DOHH2 (cell line): ENCODE data around the gene ARHGAP4.

Experiments
- H3F3A ChIP-seq: fragments of 200-600 bp; sonication (generic), shearing (Covaris generic); 2 replicates; pipeline ENCODE4 v1.6.0; 2016; ENCODE audit warnings: antibody characterized with exemption, mild to moderate bottlenecking; ENCODE audit not compliant: control insufficient read depth, insufficient read depth
- H3K27ac ChIP-seq: fragments of 200-600 bp; sonication (generic); 2 replicates; pipeline ENCODE4 v1.5.1; 2014; ENCODE audit warnings: low read depth, mild to moderate bottlenecking, low read length, moderate library complexity
- H3K27me3 ChIP-seq: fragments of 200-600 bp; sonication (generic); 2 replicates; pipeline ENCODE4 v1.6.1; 2014; ENCODE audit warnings: mild to moderate bottlenecking, low read length, mixed read lengths; ENCODE audit not compliant: control insufficient read depth
- H3K36me3 ChIP-seq: fragments of 200-600 bp; sonication (generic); 2 replicates; pipeline ENCODE4 v1.6.1; 2014; ENCODE audit warnings: mild to moderate bottlenecking, low read length, moderate library complexity, mixed read lengths; ENCODE audit not compliant: control insufficient read depth
- H3K4me1 ChIP-seq: fragments of 200-600 bp; sonication (generic); 2 replicates; pipeline ENCODE4 v1.6.1; 2014; ENCODE audit warnings: mild to moderate bottlenecking, low read length, mixed read lengths; ENCODE audit not compliant: control insufficient read depth
- H3K4me2 ChIP-seq: fragments of 200-600 bp; sonication (generic); 2 replicates; pipeline ENCODE4 v1.6.0; 2014; ENCODE audit warnings: mild to moderate bottlenecking, low read length, moderate library complexity
- H3K4me3 ChIP-seq: fragments of 200-600 bp; sonication (generic); 2 replicates; pipeline ENCODE4 v1.5.1; 2014; ENCODE audit warnings: mild to moderate bottlenecking, low read length, mixed read lengths
- H3K79me2 ChIP-seq: fragments of 200-600 bp; sonication (generic); 2 replicates; pipeline ENCODE4 v1.6.1; 2014; ENCODE audit warnings: mild to moderate bottlenecking, low read length, mixed read lengths; ENCODE audit not compliant: control insufficient read depth
- H3K9me2 ChIP-seq: fragments of 200-600 bp; sonication (generic); replicated peaks from 2 replicates; pipeline ENCODE4 v1.6.1; 2014; ENCODE audit warnings: mild to moderate bottlenecking, low read length, mixed read lengths; ENCODE audit not compliant: control insufficient read depth
- H3K9me3 ChIP-seq: fragments of 200-600 bp; sonication (generic); 2 replicates; pipeline ENCODE4 v1.6.1; 2014; ENCODE audit warnings: antibody characterized with exemption, low read length, mixed read lengths; ENCODE audit not compliant: control insufficient read depth, insufficient read depth
- H4K20me1 ChIP-seq: fragments of 200-600 bp; sonication (generic); 2 replicates; pipeline ENCODE4 v1.6.0; 2014; ENCODE audit warnings: low read depth, mild to moderate bottlenecking, antibody characterized with exemption, low read length, moderate library complexity; ENCODE audit not compliant: control insufficient read depth, insufficient read depth
- EZH2phosphoT487 ChIP-seq: fragments of 200-600 bp; sonication (generic); IDR thresholded peaks from 2 replicates; pipeline ENCODE4 v1.6.1; 2017; ENCODE audit warnings: borderline replicate concordance, mild to moderate bottlenecking, antibody characterized with exemption, low read length, moderate library complexity, mixed read lengths
- TF ChIP-seq, protein P1 (sequence below): fragments of 200-600 bp; sonication (generic); IDR thresholded peaks from one replicate; pipeline ENCODE4 v1.5.1; 2014; ENCODE audit warnings: antibody characterized with exemption, mild to moderate bottlenecking, low read depth, low read length; ENCODE audit not compliant: poor library complexity, severe bottlenecking

Gene ARHGAP4

DNA sequence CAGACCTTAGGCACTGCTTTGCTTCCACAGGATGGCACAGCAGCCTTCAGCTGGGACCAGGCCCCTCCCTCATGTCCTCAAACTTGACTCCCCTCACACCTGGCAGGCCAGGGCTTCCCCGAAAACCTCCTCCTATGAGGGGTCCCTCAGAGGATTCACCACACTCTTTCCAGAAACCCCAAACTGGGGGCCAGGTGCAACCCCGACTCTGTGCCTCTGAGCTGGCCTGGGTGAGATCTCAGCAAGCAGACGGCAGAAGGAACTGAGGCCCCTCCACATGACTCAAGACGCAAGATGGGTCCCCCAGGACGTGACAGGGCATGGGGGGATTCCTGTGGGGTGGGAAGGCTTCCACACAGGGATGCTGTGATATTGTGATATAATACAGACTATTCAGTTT lies 39.3 kb upstream of the ARHGAP4 start:
- TF ChIP-seq EZH2phosphoT487 = no peak
- TF ChIP-seq, protein P1, sequence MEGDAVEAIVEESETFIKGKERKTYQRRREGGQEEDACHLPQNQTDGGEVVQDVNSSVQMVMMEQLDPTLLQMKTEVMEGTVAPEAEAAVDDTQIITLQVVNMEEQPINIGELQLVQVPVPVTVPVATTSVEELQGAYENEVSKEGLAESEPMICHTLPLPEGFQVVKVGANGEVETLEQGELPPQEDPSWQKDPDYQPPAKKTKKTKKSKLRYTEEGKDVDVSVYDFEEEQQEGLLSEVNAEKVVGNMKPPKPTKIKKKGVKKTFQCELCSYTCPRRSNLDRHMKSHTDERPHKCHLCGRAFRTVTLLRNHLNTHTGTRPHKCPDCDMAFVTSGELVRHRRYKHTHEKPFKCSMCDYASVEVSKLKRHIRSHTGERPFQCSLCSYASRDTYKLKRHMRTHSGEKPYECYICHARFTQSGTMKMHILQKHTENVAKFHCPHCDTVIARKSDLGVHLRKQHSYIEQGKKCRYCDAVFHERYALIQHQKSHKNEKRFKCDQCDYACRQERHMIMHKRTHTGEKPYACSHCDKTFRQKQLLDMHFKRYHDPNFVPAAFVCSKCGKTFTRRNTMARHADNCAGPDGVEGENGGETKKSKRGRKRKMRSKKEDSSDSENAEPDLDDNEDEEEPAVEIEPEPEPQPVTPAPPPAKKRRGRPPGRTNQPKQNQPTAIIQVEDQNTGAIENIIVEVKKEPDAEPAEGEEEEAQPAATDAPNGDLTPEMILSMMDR = no peak
- Histone ChIP-seq H3K36me3 (peaks cover 89% of the 10 kb centered on the region), H3K79me2 (peaks cover 78% of the 10 kb centered on the region), H3K27ac (no peak overlapping the region), H3K4me3 (no peak overlapping the region), H3K9me3 (no peaks in the 10 kb centered on the region), H3K27me3 (no peaks in the 10 kb centered on the region), H4K20me1 (peaks cover 7% of the 10 kb centered on the region), H3K9me2 (no peaks in the 10 kb centered on the region), H3K4me1 (peaks cover 31% of the 10 kb centered on the region), H3K4me2 (no peak overlapping the region), H3F3A (no peaks in the 10 kb centered on the region)

DNA sequence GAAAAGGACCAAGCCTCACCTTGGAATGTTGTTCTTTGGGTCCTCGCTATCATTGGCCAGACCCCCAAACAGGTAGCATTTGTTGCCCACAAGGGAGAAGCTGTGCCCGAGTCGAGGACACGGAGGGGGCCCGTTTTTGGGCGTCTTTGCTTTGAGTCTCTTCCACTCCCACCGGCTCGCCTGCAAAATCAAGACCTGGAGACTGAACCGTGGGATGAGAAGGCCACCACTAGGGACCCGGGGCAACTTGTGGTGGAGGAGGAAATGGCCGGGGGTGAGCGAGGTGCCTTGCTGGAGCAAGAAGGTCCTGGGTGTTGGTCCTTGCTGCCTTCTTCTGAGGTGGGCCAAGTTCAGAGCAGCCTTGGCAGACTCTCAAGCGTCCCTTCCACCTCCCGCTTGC lies 38.0 kb upstream of the ARHGAP4 start:
- H3K36me3 ChIP-seq = peaks cover 94% of the 10 kb centered on the region
- H3K4me1 ChIP-seq = peaks cover 31% of the 10 kb centered on the region
- no peak for TF ChIP-seq EZH2phosphoT487
- TF ChIP-seq, protein P1 = no peak
- no peaks in the 10 kb centered on the region for H3K9me3 ChIP-seq
- no peak overlapping the region for H3K27ac ChIP-seq
- H3K79me2 ChIP-seq = peaks cover 65% of the 10 kb centered on the region
- no peaks in the 10 kb centered on the region for H3F3A ChIP-seq
- H4K20me1 ChIP-seq = peaks cover 7% of the 10 kb centered on the region
- no peaks in the 10 kb centered on the region for H3K9me2 ChIP-seq
- no peak overlapping the region for H3K4me2 ChIP-seq
- no peak overlapping the region for H3K4me3 ChIP-seq
- no peaks in the 10 kb centered on the region for H3K27me3 ChIP-seq

DNA sequence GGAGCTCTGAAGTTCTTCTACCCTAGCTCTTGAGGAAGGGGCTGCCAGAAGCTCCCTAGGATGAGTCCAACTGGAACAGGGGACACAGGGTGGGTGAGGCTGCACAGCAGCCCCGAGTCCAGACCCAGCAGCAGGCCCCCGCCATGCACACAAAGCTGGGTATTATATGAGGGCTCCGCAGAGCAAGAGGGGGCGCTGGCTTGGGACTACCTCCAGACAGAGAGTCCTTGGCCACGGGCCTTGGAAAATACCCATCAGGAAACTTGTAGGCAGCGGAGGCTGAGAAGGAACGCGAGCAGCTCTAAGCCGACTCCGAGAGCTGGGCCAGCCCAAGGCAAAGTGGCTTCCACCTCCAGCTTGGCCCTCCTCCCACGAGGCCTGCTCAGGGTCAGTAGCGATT lies 37.5 kb upstream of the ARHGAP4 start:
- Histone ChIP-seq H3K27ac (no peak overlapping the region), H3K27me3 (no peaks in the 10 kb centered on the region), H3K36me3 (peaks cover 95% of the 10 kb centered on the region), H3K4me1 (peaks cover 26% of the 10 kb centered on the region), H3K79me2 (peaks cover 60% of the 10 kb centered on the region), H3K4me2 (no peak overlapping the region), H3K9me2 (no peaks in the 10 kb centered on the region), H3K9me3 (no peaks in the 10 kb centered on the region), H3F3A (no peaks in the 10 kb centered on the region), H3K4me3 (no peak overlapping the region), H4K20me1 (peaks cover 7% of the 10 kb centered on the region)
- TF ChIP-seq, protein P1 = no peak
- TF ChIP-seq EZH2phosphoT487 = no peak

DNA sequence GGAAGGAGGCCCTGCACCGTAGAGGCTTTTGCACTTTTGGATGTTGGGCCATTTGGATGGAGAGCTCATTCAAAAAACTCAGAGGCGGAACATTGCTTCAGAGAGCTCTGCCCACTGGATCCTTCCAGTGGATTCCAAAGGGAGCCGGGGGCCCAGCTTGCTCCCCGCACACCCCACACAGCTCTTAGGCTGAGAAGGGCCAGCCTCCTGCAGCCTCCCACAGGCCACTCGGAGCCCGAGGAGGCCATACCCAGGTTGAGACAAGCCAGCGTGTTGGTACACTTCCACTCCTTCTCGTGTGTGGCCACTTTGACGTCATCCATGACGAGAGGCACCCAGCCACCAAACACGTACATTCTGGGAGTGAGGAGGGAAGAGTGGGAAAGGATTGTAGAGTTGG lies 35.2 kb upstream of the ARHGAP4 start:
- H4K20me1 ChIP-seq = no peaks in the 10 kb centered on the region
- no peak for TF ChIP-seq EZH2phosphoT487
- TF ChIP-seq, protein P1 = no peak
- peaks cover 37% of the 10 kb centered on the region for H3K79me2 ChIP-seq
- H3K36me3 ChIP-seq = peaks cover 96% of the 10 kb centered on the region
- peaks cover 4% of the 10 kb centered on the region for H3K4me1 ChIP-seq
- no peak overlapping the region for H3K4me3 ChIP-seq
- no peak overlapping the region for H3K27ac ChIP-seq
- H3K9me3 ChIP-seq = no peaks in the 10 kb centered on the region
- no peaks in the 10 kb centered on the region for H3K9me2 ChIP-seq
- H3F3A ChIP-seq = no peaks in the 10 kb centered on the region
- no peaks in the 10 kb centered on the region for H3K27me3 ChIP-seq
- no peak overlapping the region for H3K4me2 ChIP-seq
